Pulmonary artery endothelial cell (primary cell): ENCODE results near the gene DEFB131B. TPM values are rescaled to one million over a fixed set of nuclear protein-coding genes. Genes with fewer than 3 reads are reported as not detected.
"Not testable (repeated sequence)": the region's sequence is repeated elsewhere in the genome, so short reads cannot be mapped to it uniquely, and the experiment has no call there.

Experiments used
- DNase-seq: peaks from one replicate; pipeline ENCODE4 v3.0.0-alpha.2; 2011; ENCODE audit warnings: low read depth, low spot score
- total RNA-seq: library from RNA; depleted of rRNA; stranded (reverse); fragments of >200 nt; gene quantifications from 2 replicates; pipeline ENCODE4 v1.2.3, GENCODE V29; 2014

DEFB131B gene
- total RNA-seq, 1 donor from 2014 or later, result not detected

DNA sequence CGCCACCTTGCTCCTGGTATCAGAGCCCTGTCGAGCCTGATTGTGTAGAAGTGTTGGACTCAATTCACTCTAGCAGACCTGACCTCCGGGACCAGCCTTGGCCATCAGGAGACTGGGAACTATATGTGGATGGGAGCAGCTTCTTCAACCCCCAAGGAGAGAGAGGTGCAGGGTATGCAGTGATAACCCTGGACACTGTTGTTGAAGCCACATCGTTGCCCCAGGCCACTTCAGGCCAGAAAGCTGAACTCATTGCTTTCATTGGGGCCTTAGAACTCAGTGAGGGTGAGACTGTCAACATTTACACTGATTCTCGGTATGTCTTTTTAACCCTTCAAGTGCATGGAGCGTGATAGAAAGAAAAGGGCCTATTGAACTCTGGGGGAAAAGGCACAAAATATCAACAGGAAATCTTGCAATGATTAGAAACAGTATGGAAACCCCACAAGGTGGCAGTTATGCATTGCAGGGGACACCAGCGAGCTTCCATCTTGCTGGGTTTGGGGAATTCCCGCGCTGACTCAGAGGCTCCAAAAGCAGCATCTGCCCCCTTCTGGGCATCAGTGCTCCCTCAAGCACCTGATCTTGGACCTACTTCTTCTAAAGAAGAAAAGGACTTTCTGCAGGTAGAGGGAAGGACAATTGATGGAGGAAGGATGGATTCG, 33.2 kb downstream of the DEFB131B start:
- DNase-seq, result not testable (repeated sequence)

DNA sequence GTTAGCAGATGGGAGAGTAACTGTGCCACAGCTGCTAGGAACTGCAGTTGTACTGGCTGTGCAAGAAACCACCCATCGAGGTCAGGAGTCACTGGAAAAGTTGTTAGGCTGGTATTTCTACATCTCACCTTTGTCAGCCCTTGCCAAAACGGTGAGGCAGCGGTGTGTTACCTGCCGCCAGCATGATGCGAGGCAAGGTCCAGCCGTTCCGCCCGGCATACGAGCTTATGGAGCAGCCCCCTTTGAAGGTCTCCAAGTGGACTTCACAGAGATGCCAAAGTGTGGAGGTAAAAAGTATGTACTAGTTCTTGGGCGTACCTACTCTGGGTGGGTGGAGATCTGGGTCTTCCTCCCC, 33.7 kb downstream of the DEFB131B start:
- DNase-seq, result not testable (repeated sequence)

DNA sequence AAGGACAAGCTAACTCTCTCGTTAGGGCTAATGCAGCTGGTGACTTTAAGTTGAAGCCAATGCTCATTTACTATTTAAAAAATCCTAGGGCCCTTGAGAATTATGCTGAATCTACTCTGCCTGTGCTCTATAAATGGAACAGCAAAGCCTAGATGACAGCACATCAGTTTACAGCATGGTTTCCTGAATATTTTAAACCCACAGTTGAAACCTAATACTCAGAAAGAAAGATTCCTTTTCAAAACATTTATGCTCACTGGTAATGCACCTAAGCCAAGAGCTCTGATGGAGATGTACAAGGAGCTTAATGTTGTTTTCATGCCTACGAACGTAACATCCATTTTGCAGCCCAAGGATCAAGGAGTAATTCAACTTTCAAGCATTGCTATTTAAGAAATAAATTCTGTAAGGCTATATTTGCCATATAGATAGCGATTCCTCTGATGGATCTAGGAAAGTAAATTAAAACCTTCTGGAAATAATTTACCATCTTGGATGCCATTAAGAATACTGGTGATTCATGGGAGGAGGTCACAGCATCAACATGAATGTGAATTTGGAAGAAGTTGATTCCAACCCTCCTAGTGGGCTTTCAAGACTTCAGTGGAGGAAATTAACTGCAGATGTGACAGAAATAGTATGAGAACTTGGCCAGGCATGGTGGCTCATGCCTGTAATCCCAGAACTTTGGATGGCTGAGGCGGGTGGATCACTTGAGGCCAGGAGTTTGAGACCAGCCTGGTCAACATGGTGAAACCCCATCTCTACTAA, 35.7 kb downstream of the DEFB131B start:
- DNase-seq, result no peak

DNA sequence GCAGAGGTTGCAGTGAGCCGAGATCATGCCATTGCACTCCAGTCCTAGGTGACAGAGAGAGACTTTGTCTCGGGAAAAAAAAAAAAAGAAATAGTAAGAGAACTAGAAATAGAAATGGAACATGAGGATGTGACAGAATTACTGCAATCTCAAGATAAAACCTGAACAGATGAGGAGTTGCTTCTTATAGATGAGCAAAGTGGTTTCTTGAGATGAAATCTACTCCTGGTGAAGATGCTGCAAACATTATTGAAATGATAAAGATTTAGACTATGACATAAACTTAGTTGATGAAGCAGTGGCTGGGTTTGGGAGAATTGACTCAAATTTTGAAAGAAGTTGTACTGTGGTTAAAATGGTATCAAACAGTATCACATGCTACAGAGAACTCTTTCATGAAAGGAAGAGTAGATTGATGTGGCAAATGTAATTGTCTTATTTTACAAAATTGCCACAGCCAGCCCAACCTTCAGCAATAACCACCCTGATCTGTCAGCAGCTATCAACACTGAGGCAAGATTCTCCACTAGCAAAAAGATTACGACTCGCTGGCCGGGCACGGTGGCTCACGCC, 36.5 kb downstream of the DEFB131B start:
- DNase-seq, result no peak

DNA sequence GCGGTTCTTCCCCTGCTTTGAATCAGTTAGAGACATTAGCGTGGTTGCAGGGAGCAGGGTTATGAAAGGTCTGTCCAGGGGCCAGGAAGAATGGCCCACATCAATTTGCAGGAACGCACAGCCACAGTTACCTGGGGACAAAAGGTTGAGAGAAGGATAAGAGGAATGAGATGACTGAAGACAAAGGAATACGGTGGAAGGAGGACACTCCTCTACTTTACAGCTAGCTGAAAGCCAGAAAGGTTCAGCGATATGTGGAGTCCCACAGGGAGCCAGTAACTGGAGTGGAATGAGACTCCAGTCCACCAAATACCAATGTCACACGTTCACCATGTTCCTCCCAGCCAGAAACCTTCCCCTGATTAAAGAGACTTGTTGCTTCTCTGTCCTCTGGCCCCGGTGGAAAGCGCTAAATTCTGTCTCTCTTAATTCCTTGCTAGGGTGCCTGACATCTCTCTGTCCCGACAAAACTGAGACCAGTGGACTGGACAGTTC, 39.4 kb downstream of the DEFB131B start:
- DNase-seq, result no peak

DNA sequence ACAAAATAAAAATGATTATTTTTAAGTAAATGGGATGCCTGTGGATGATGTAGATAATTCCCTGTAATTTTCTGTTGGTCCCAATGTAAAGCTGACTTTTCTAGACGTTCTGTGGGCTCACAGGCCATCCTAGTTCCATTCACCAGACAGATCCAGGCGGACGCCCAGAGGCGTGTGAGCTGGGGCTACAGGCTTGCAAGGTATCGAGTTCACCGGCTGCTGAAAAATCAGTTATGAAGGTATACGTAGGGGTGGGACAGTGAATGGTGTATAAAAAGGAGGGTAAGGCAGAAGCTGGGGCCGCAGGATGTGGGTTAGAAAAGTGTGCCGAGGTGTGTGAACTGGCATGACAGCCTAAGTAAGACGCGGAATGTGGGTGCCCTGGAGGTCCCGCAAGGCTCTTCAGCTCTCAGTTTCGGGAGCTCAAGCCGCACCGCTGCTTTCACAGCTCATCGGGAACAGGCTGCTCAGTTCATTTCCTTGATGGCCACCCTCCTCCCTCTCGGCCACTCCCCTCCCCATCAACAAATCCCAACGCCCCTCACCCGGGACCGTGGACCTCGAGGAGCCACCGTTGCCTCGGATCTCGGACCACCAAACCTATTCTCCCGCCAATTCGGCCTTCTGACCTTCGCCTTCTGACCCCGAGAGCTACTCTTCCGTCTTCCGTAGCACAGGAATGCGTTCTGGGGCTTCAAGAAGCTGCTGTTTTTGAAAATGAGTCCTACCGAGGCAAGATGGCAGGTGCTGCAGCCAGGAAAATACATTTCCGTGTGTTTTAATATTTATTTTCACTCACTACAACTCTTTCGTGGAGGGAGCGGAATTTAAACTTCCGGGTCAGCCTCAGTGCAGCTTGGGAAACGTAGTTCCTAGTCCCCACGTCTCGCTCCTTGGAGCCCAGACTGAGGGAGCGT, 49.8 kb downstream of the DEFB131B start, which contains the start of gene XNDC1N:
XNDC1N (minus strand) TSS at position 775 of the 917 bp plus-strand sequence. CDS start 5,241 bp downstream, outside the sequence.
- DNase-seq, result peak; percentile 63

DNA sequence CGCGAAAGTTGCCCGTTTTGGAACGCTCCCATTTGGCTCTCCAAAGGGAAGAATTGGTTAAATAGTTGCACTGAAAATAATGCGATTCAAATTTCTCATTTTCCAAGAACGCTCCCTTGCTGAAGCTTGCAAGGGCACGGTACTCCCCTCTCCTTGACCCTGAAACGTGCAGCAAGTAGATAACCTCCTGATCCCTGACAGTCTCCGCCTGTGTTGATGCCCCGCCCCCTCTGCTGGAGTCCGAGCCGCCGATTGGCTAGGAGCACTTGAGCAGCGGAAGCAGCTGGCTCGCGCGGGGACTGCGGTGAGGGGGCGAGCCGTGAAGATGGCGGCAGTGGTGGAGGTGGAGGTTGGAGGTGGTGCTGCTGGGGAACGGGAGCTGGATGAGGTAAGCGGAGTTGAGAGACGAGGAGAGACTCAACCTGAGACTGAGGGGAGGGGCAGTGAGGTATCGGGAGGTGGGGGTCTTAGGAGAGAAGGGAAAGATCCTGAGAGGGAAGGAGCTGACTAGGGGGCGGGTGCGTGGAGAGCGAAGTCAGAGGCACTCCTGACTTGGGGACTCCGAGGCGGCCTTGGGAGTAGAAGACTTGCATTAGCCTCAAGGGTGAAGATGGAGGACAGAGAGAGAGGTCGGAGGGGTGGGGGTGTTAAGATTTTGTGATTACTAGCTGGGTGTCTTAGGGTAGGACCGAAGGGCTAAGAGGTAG, 50.6 kb downstream of the DEFB131B start, which contains the start of gene RNF121:
RNF121 (plus strand) TSS at position 310 of the 707 bp plus-strand sequence; CDS start at position 326, 16 bp downstream.
- DNase-seq, result peak; percentile 84

DNA sequence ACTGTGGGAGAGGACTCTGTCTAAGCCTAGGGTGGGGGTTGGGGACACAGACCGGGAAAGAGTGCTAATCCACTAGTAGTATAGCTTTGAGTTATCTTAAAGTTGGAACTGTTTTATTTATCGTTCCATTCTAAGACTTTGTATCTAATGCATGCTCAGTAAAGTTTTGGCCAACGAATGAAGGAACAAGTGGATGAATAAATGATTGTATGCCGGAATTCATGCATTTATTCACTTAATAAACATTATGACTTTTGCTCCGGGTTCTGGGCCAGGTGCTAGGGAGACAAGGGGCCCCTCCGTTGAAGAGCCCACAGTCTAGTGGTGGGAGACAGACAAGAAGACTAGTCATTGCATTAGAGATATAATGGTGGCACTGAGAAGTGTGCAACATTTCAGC, 51.2 kb downstream of the DEFB131B start:
- DNase-seq, result no peak

DNA sequence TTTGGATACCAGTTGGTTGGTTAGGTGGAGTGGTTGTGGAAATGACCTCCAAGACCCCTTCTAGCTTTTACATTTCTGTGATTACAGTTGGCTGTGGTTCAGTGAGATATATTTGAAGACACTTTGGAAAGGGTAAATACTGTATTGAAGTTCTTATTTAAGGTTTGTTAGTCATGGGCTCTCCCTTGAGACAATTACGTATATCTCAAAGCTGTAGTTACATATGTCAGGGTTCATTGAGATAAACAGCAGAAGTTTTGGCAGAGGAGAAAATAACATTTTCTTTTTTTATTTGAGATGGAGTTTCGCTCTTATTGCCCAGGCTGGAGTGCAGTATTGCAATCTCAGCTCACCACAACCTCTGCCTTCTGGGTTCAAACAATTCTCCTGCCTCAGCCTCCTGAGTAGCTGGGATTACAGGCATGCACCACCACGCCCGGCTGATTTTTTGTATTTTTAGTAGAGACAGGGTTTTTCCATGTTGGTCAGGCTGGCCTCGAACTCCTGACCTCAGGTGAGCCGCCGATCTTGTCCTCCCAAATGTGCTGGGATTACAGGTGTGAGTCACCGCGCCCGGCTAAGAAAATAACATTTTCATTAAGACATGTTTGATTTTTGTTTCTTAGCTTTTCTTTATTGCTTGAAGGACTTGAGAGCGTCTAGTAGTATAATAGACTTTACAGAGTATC, 52.4 kb downstream of the DEFB131B start:
- DNase-seq, result no peak

DNA sequence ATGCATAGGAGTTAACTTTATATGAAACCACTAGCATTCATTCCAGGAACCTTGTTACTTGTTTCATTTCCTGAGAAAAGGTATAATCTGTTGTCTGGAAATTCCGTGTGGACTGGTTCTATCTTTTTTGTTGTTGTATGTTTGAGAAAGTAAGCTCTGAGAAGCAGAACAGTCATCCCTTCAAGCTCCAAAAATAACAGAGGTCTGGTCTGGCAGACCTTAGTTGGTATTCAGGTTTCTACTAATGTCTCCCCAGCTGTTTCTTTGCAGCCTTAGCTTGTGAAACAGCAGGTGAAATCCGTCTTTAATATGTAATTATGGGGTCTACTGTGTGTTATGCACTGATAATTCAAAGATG, 53.0 kb downstream of the DEFB131B start:
- DNase-seq, result no peak

DNA sequence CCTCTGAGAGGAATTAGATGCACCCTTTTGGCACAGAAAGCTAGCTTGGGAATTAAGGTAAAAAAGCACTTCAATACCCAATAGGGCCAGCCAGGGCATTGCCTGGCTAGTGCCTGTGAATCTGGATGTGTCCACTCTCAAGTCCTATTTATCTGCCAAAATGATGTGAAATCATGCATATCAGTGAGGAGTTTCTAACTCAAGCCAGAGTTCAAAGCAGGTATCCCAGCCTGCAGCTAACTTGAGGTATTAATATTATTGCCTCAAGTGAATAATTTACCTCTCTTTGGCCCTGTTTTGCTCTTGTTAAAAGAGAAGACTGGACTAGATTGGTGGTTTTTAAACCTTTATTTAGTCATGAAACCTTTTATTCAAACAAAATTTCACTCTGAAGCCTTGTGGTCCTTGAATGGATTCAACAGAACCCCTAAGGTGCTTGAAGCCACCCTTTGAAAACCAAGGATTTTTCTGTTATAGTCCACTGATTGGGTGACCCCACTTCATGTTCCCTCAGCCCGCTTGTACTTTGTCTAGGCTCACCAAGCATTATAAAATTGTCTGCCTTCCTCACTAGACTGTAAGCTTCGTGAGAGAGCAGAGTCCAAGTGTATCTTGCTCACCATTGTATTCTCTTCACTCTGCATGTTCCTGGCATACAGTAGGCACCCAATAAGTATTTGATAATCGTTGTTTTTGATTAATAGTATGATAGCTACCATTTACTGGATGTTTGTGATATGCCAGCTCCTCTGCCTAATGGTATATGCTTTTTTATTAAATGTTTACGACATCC, 55.1 kb downstream of the DEFB131B start:
- no peak for DNase-seq

Other genes starting within 250 kb of the DEFB131B start
- gene DEFB108B, start 45.3 kb upstream of the DEFB131B start, total RNA-seq, result not detected in 2 replicates
- gene XNDC1N, start 50.1 kb downstream of the DEFB131B start, total RNA-seq, result 8.3 and 9.2 TPM in 2 replicates
- 86.8 and 101 TPM in 2 replicates for gene RNF121, start 50.6 kb downstream of the DEFB131B start, total RNA-seq
- gene IL18BP, start 120.5 kb downstream of the DEFB131B start, total RNA-seq, result 6.1 and 8.4 TPM in 2 replicates
- gene NUMA1, start 202.1 kb downstream of the DEFB131B start, total RNA-seq, result 130 and 140 TPM in 2 replicates
- 2.6 and 3.5 TPM in 2 replicates for gene LRRC51, start 202.4 kb downstream of the DEFB131B start, total RNA-seq
- 110 and 113 TPM in 2 replicates for gene LAMTOR1, start 224.8 kb downstream of the DEFB131B start, total RNA-seq
- gene TOMT, start 227.5 kb downstream of the DEFB131B start, total RNA-seq, result not detected in 2 replicates
- 26.3 and 26.8 TPM in 2 replicates for gene ANAPC15, start 234.2 kb downstream of the DEFB131B start, total RNA-seq